GM12891 (cell line): Measurements from ENCODE around the gene ETV4.
A peak's percentile ranks its signal among the peaks of the same experiment; 100 is the strongest.

Source experiments
- DNase-seq: peaks from one replicate; pipeline ENCODE4 v3.0.0; 2011; ENCODE audit warnings: low spot score; ENCODE audit not compliant: insufficient read length
- FAIRE-seq: peaks from 2 replicates; lab custom pipeline; 2011; peaks lifted over from hg19 to GRCh38; lab: Jason Lieb, UNC
- PAX5 ChIP-seq: IDR thresholded peaks from 2 replicates; pipeline ENCODE4 v1.6.1; 2011; ENCODE audit warnings: low read length, moderate library complexity, mild to moderate bottlenecking; ENCODE audit not compliant: insufficient read depth, severe bottlenecking
- POLR2A ChIP-seq: IDR thresholded peaks from 2 replicates; pipeline ENCODE4 v1.6.1; 2011; ENCODE audit warnings: low read depth, low read length, control low read depth
- POLR2AphosphoS5 ChIP-seq: IDR thresholded peaks from 2 replicates; pipeline ENCODE4 v1.6.1; 2011; ENCODE audit warnings: low read depth, low read length, control low read depth
- POU2F2 ChIP-seq: IDR thresholded peaks from 2 replicates; pipeline ENCODE4 v1.6.1; 2011; ENCODE audit warnings: low read depth, mild to moderate bottlenecking, control low read depth, low read length, moderate library complexity
- SPI1 ChIP-seq: IDR thresholded peaks from 2 replicates; pipeline ENCODE4 v1.6.1; 2011; ENCODE audit warnings: low read depth, low read length, control low read depth
- TAF1 ChIP-seq: IDR thresholded peaks from 2 replicates; pipeline ENCODE4 v1.6.1; 2011; ENCODE audit warnings: low read depth, low read length, control low read depth

The ETV4 gene

GRCh38 chr17:43490621-43491020 is 55.5 kb downstream of the ETV4 start:
- FAIRE-seq (no peak), DNase-seq (no peak)
- no peak for TF ChIP-seq TAF1
- no peak for TF ChIP-seq PAX5
- no peak for TF ChIP-seq POLR2A
- no peak for TF ChIP-seq SPI1
- no peak for TF ChIP-seq POLR2AphosphoS5
- TF ChIP-seq POU2F2, result no peak

- DNase-seq (peak; percentile 71), FAIRE-seq (peak; percentile 98)
- TF ChIP-seq TAF1 (peak; percentile 78), PAX5 (no peak), POLR2AphosphoS5 (peak; percentile 82), SPI1 (peak; percentile 84), POU2F2 (no peak), POLR2A (peak; percentile 88)
Measured at GRCh38 chr17:43483674-43484551, 62.2 kb downstream of the ETV4 start, which contains the start of gene DHX8. TSS of gene DHX8 (plus strand) at chr17:43483975. CDS start at chr17:43484038, 63 bp downstream.

- DNase-seq (no peak), FAIRE-seq (no peak)
- TF ChIP-seq PAX5, result no peak
- TF ChIP-seq POLR2A, result no peak
- no peak for TF ChIP-seq POLR2AphosphoS5
Measured at GRCh38 chr17:43482103-43483012, 63.8 kb downstream of the ETV4 start.

GRCh38 chr17:43479948-43480347 is 66.2 kb downstream of the ETV4 start:
- TF ChIP-seq POU2F2 (no peak), POLR2AphosphoS5 (no peak), POLR2A (no peak), TAF1 (no peak), PAX5 (no peak), SPI1 (no peak)
- DNase-seq (no peak), FAIRE-seq (no peak)
